ENCODE data around the gene SRF.

The SRF gene

GRCh38 chr6:43226192-43226851 lies 55.3 kb downstream of the SRF start:
- no peak for TF ChIP-seq CTCF (IDR thresholded peaks at IDR 0.05; ENCODE audit: borderline replicate concordance, control extremely low read depth, extremely low read depth, insufficient read depth, missing control alignments)
- DNase-seq (ENCODE audit: low spot score), result no peak
- in situ Hi-C loops (cut with MboI; ENCODE audit: low sequenced_read_pairs, unreplicated experiment), result no loop called here

GRCh38 chr6:43228951-43229802 lies 58.1 kb downstream of the SRF start, which contains the start of gene DNPH1:
Gene DNPH1, minus strand, starts transcription at chr6:43229481. Its CDS starts 25 bp downstream, at chr6:43229456.
- in situ Hi-C loops (cut with MboI; ENCODE audit: low sequenced_read_pairs, unreplicated experiment), result no loop called here
- peak; percentile 94 for TF ChIP-seq CTCF (IDR thresholded peaks at IDR 0.05; ENCODE audit: borderline replicate concordance, control extremely low read depth, extremely low read depth, insufficient read depth, missing control alignments)
- peak; percentile 90 for DNase-seq (ENCODE audit: low spot score)

GRCh38 chr6:43229803-43230620 lies 58.9 kb downstream of the SRF start:
- no peak for DNase-seq (ENCODE audit: low spot score)
- in situ Hi-C loops (cut with MboI; ENCODE audit: low sequenced_read_pairs, unreplicated experiment), result no loop called here
- TF ChIP-seq CTCF (IDR thresholded peaks at IDR 0.05; ENCODE audit: borderline replicate concordance, control extremely low read depth, extremely low read depth, insufficient read depth, missing control alignments), result no peak

- no peak for DNase-seq (ENCODE audit: low spot score)
- TF ChIP-seq CTCF (IDR thresholded peaks at IDR 0.05; ENCODE audit: borderline replicate concordance, control extremely low read depth, extremely low read depth, insufficient read depth, missing control alignments), result no peak
- in situ Hi-C loops (cut with MboI; ENCODE audit: low sequenced_read_pairs, unreplicated experiment), result no loop called here
These were observed 60.0 kb downstream of the SRF start for GRCh38 chr6:43231053-43231452.

Measured in GM13976 (cell line).